ENCODE measurements around the gene TTC17. TPM values are rescaled to one million over a fixed set of nuclear protein-coding genes. Genes with fewer than 3 reads are reported as not detected.

The TTC17 gene
- total RNA-seq, 2 experiments from 2014 or later = 72.9 to 77.3 TPM

DNA sequence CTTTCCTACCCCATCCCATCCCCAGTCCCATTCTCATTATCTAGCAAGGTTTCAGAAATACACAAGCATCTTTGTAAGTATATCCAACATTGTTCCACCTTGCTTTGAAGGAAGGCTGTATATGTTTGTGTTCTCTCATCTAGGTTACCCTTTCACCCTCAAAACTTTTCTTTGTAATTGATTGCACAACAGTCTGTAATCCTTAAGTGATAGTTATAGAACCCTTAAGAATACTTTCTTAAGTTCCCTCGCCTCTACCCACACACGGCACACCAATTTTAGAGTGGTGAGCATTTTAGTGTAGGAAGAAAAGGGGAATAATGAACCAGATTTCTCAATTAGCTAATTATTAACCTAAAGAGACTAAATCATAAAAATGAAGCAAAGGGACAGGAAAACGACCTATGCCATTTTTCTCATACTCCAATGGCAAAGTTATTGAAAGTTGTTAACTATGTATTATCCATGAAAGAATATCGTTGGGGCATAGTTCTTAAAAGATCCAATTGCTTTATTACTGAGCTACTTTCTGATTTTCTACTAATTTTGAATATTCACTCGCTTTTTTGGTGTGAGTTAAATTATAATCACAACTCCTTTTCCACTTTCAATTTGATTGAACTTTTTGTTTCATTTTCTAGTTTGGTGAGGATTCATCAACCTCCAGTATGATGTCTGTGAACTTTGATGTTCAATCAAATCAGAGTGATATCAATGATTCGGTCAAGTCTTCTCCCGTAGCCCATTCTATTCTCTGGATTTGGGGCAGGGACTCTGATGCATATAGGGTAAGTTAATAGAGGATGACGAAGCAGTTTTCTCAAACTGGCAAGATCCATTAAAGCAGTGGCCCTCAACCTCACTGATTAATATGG, 44.9 kb downstream of the TTC17 start:
- ATAC-seq (ENCODE audit: poor library complexity) = no peak
- Histone ChIP-seq H3K27ac (ENCODE audit: low read depth in 1 of 2, low read length in 2 of 2) (no peak overlapping the region), H3K9me3 (ENCODE audit: control insufficient read depth in 1 of 2, insufficient read depth in 1 of 2, low read length in 2 of 2) (no peaks in the 10 kb centered on the region), H3K27me3 (ENCODE audit: control insufficient read depth in 1 of 2, insufficient read depth in 2 of 2, low read length in 2 of 2) (no peaks in the 10 kb centered on the region), H3K4me3 (ENCODE audit: low read length) (no peak overlapping the region), H3K36me3 (ENCODE audit: insufficient read depth, low read length) (peaks cover 83% of the 10 kb centered on the region), H3K4me1 (ENCODE audit: insufficient read depth, low read length) (no peaks in the 10 kb centered on the region)
- Mint-ChIP-seq H3K9me3 (no peaks in the 10 kb centered on the region), H3K36me3 (ENCODE audit: low read depth) (peaks cover 97% of the 10 kb centered on the region), H3K27me3 (no peaks in the 10 kb centered on the region), H3K27ac (no peak overlapping the region), H3K4me1 (ENCODE audit: low read depth) (no peaks in the 10 kb centered on the region), H3K4me3 (no peak overlapping the region)
- intact Hi-C loops (cut with DNase I, micrococcal nuclease) = no loop called here
- POLR2A ChIA-PET = no interaction called here
- CTCF ChIA-PET = no interaction called here
- no peak for DNase-seq
- TF ChIP-seq, protein P1, sequence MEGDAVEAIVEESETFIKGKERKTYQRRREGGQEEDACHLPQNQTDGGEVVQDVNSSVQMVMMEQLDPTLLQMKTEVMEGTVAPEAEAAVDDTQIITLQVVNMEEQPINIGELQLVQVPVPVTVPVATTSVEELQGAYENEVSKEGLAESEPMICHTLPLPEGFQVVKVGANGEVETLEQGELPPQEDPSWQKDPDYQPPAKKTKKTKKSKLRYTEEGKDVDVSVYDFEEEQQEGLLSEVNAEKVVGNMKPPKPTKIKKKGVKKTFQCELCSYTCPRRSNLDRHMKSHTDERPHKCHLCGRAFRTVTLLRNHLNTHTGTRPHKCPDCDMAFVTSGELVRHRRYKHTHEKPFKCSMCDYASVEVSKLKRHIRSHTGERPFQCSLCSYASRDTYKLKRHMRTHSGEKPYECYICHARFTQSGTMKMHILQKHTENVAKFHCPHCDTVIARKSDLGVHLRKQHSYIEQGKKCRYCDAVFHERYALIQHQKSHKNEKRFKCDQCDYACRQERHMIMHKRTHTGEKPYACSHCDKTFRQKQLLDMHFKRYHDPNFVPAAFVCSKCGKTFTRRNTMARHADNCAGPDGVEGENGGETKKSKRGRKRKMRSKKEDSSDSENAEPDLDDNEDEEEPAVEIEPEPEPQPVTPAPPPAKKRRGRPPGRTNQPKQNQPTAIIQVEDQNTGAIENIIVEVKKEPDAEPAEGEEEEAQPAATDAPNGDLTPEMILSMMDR (IDR thresholded peaks at IDR 0.05) = no peak

DNA sequence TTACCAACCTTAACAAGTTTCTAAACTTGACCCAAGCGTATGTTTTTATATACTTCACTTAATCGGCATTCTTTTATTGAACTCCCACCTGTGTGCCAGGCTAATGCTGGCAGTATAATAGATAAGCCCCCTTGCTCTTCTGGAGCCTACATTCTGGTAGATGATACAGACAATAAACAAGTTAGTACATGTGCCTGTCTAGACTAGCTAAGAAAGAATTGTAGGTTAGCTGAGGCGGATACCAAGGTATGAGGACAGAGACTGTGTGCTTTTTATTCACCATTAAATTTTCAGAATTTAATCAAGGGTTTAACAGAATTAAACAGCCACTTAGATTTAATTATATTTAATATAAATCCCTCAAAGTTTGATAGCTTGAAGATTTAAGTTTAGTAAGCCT, 45.7 kb downstream of the TTC17 start:
- Mint-ChIP-seq H3K4me1 (ENCODE audit: low read depth) (no peaks in the 10 kb centered on the region), H3K27me3 (no peaks in the 10 kb centered on the region), H3K4me3 (no peak overlapping the region), H3K9me3 (no peaks in the 10 kb centered on the region), H3K36me3 (ENCODE audit: low read depth) (peaks cover 97% of the 10 kb centered on the region), H3K27ac (no peak overlapping the region)
- Histone ChIP-seq H3K27me3 (ENCODE audit: control insufficient read depth in 1 of 2, insufficient read depth in 2 of 2, low read length in 2 of 2) (no peaks in the 10 kb centered on the region), H3K27ac (ENCODE audit: low read depth in 1 of 2, low read length in 2 of 2) (no peak overlapping the region), H3K36me3 (ENCODE audit: insufficient read depth, low read length) (peaks cover 84% of the 10 kb centered on the region), H3K9me3 (ENCODE audit: control insufficient read depth in 1 of 2, insufficient read depth in 1 of 2, low read length in 2 of 2) (no peaks in the 10 kb centered on the region), H3K4me1 (ENCODE audit: insufficient read depth, low read length) (no peaks in the 10 kb centered on the region), H3K4me3 (ENCODE audit: low read length) (no peak overlapping the region)
- POLR2A ChIA-PET = no interaction called here
- no peak for ATAC-seq (ENCODE audit: poor library complexity)
- intact Hi-C loops (cut with DNase I, micrococcal nuclease) = no loop called here
- CTCF ChIA-PET = interaction anchor here (0.7 to 1.9 kb wide), 2 partner anchors 15 to 93 kb away, joined by 3 to 5 read pairs; partner anchors contain the start of gene API5
- TF ChIP-seq, protein P1 (IDR thresholded peaks at IDR 0.05) = no peak
- no peak for DNase-seq

DNA sequence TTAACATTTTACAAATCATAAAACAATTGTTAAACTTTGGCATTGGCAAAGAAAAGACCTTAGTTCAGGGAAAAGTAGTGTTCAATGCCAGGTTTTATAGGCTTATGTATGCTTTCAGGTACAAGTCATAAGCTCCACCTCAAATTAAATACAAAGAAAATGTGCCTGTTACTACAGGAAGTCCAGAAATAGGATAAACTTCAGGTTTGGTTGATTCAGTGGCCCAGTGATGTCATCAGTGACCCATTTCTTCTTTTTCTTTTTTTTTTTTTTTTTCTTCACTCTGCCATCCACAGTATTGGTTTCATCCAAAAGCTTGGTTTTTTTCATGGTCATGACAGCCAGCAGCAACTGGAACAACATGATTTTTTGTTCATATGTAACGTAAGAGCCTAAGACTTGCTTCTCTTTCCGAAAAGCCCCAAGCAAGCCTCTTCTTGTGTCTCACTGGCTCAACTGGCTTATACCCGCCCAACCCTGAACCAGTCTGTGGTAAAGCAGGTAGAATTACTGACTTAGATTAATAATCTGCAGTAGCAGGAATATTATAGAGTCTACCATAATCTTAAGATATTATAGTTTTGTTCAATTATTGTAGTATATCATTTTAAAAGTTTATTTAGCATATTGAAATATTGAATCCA, 46.2 kb downstream of the TTC17 start:
- ChIA-PET POLR2A (no interaction called here), CTCF (interaction anchor here (0.7 to 1.9 kb wide), 2 partner anchors 14 to 93 kb away, joined by 3 to 5 read pairs; partner anchors contain the start of gene API5)
- H3K4me1 ChIP-seq (ENCODE audit: insufficient read depth, low read length) = no peaks in the 10 kb centered on the region
- Mint-ChIP-seq H3K27ac (no peak overlapping the region), H3K36me3 (ENCODE audit: low read depth) (peaks cover 97% of the 10 kb centered on the region), H3K4me1 (ENCODE audit: low read depth) (no peaks in the 10 kb centered on the region), H3K27me3 (no peaks in the 10 kb centered on the region), H3K4me3 (no peak overlapping the region), H3K9me3 (no peaks in the 10 kb centered on the region)
- no peaks in the 10 kb centered on the region for H3K27me3 ChIP-seq (ENCODE audit: control insufficient read depth in 1 of 2, insufficient read depth in 2 of 2, low read length in 2 of 2)
- no peak overlapping the region for H3K4me3 ChIP-seq (ENCODE audit: low read length)
- TF ChIP-seq, protein P1 (IDR thresholded peaks at IDR 0.05) = no peak
- peaks cover 83% of the 10 kb centered on the region for H3K36me3 ChIP-seq (ENCODE audit: insufficient read depth, low read length)
- DNase-seq = no peak
- H3K27ac ChIP-seq (ENCODE audit: low read depth in 1 of 2, low read length in 2 of 2) = no peak overlapping the region
- intact Hi-C loops (cut with DNase I, micrococcal nuclease) = no loop called here
- H3K9me3 ChIP-seq (ENCODE audit: control insufficient read depth in 1 of 2, insufficient read depth in 1 of 2, low read length in 2 of 2) = no peaks in the 10 kb centered on the region
- no peak for ATAC-seq (ENCODE audit: poor library complexity)

All from CD4-positive, alpha-beta T cell (primary cell).